Glutamatergic neuron (in vitro differentiated cells): ENCODE results near the gene PPM1G. TPM values are rescaled to one million over a fixed set of nuclear protein-coding genes. Genes with fewer than 3 reads are reported as not detected.
"Not testable (repeated sequence)": the region's sequence is repeated elsewhere in the genome, so short reads cannot be mapped to it uniquely, and the experiment has no call there.

Source experiments
- DNase-seq: peaks from one replicate; pipeline ENCODE4 v3.0.0; 2022
- H3K27ac Mint-ChIP-seq: one replicate; pipeline ENCODE4 v1.8.0; 2020; ENCODE audit warnings: mild to moderate bottlenecking, mixed read lengths, inconsistent platforms; ENCODE audit not compliant: unreplicated experiment
- H3K27me3 Mint-ChIP-seq: one replicate; pipeline ENCODE4 v1.8.0; 2020; ENCODE audit warnings: mild to moderate bottlenecking, moderate library complexity, mixed read lengths, inconsistent platforms; ENCODE audit not compliant: unreplicated experiment
- H3K36me3 Mint-ChIP-seq: one replicate; pipeline ENCODE4 v1.8.0; 2020; ENCODE audit warnings: mild to moderate bottlenecking, mixed read lengths, inconsistent platforms; ENCODE audit not compliant: unreplicated experiment
- H3K4me1 Mint-ChIP-seq: one replicate; pipeline ENCODE4 v1.8.0; 2020; ENCODE audit warnings: mild to moderate bottlenecking, low read depth, mixed read lengths, inconsistent platforms; ENCODE audit not compliant: unreplicated experiment
- H3K4me3 Mint-ChIP-seq: one replicate; pipeline ENCODE4 v1.8.0; 2020; ENCODE audit warnings: mild to moderate bottlenecking, mixed read lengths, inconsistent platforms; ENCODE audit not compliant: unreplicated experiment
- H3K9me3 Mint-ChIP-seq: one replicate; pipeline ENCODE4 v1.8.0; 2020; ENCODE audit warnings: mild to moderate bottlenecking, moderate library complexity, mixed read lengths, inconsistent platforms; ENCODE audit not compliant: unreplicated experiment
- total RNA-seq: library from RNA; stranded (reverse); fragmentation: NEBNext Ultra II Directional; extraction: Animal tissue kit (Norgen Biotek cat#: 25700); gene quantifications from one replicate; pipeline ENCODE4 v1.2.1, GENCODE V29; 2021; ENCODE audit not compliant: unreplicated experiment
- TF ChIP-seq, protein P1 (sequence below): fragments of 200-600 bp; sonication (generic); IDR thresholded peaks from one replicate; pipeline ENCODE4 v1.5.0; 2021; ENCODE audit not compliant: partially characterized antibody, unreplicated experiment

PPM1G gene
- total RNA-seq, 1 donor from 2014 or later = 84.9 TPM

GRCh38 chr2:27428213-27428977, 19.0 kb upstream of the PPM1G start, which contains the start of gene NRBP1:
NRBP1 (plus strand) TSS chr2:27428631; CDS start chr2:27433274, 4,643 bp downstream.
- Mint-ChIP-seq H3K36me3 (no peaks in the 10 kb centered on the region), H3K9me3 (peaks cover 12% of the 10 kb centered on the region), H3K27me3 (peaks cover 3% of the 10 kb centered on the region), H3K27ac (peak within 1 kb of the TSS; percentile 98), H3K4me1 (peaks cover 19% of the 10 kb centered on the region), H3K4me3 (peak within 1 kb of the TSS; percentile 99)
- DNase-seq = peak; percentile 97
- TF ChIP-seq, protein P1, sequence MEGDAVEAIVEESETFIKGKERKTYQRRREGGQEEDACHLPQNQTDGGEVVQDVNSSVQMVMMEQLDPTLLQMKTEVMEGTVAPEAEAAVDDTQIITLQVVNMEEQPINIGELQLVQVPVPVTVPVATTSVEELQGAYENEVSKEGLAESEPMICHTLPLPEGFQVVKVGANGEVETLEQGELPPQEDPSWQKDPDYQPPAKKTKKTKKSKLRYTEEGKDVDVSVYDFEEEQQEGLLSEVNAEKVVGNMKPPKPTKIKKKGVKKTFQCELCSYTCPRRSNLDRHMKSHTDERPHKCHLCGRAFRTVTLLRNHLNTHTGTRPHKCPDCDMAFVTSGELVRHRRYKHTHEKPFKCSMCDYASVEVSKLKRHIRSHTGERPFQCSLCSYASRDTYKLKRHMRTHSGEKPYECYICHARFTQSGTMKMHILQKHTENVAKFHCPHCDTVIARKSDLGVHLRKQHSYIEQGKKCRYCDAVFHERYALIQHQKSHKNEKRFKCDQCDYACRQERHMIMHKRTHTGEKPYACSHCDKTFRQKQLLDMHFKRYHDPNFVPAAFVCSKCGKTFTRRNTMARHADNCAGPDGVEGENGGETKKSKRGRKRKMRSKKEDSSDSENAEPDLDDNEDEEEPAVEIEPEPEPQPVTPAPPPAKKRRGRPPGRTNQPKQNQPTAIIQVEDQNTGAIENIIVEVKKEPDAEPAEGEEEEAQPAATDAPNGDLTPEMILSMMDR = no peak

DNA sequence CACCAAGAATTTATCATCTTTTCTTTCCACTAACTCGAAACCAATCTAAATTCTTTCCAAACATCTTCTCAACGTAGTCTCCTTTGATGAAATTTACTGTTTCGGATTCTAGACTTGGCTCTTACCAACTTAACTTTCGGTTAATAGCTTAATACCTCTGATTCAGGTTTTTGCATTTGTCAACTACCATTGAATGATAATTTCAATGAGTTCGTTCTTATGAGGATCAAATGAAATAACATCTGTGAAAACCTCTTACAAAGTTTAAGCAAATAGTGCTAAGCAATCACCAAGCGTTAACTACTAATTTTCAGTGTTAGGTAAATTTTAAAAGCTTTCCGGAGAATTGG, 18.4 kb upstream of the PPM1G start:
- TF ChIP-seq, protein P1 = no peak
- Mint-ChIP-seq H3K36me3 (no peaks in the 10 kb centered on the region), H3K27me3 (peaks cover 3% of the 10 kb centered on the region), H3K9me3 (peaks cover 12% of the 10 kb centered on the region), H3K4me3 (peak overlapping the region; percentile 89), H3K27ac (peak overlapping the region; percentile 98), H3K4me1 (peaks cover 19% of the 10 kb centered on the region)
- DNase-seq = no peak

DNA sequence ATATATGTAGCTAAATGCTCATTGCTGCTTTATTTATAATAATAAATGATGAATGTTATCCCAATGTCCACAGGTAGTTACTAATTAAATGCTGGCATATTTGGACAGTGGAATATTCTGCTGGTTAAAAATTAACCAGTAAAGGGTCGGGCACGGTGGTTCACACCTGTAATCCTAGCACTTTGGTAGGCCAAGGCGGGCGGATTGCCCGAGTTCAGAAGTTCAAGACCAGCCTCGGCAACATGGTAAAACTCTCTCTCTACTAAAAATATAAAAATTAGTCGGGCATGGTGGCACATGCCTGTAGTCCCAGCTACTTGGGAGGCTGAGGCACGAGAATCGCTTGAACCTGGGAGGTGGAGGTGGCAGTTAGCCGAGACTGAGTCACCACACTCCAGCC, 15.6 kb upstream of the PPM1G start:
- peaks cover 10% of the 10 kb centered on the region for H3K4me1 Mint-ChIP-seq
- not testable (repeated sequence) for H3K27ac Mint-ChIP-seq, H3K27me3 Mint-ChIP-seq, H3K36me3 Mint-ChIP-seq, DNase-seq, H3K4me3 Mint-ChIP-seq
- H3K9me3 Mint-ChIP-seq = peaks cover 12% of the 10 kb centered on the region

- TF ChIP-seq, protein P1 = no peak
- H3K27ac Mint-ChIP-seq = no peak overlapping the region
- no peaks in the 10 kb centered on the region for H3K27me3 Mint-ChIP-seq
- H3K9me3 Mint-ChIP-seq = peaks cover 4% of the 10 kb centered on the region
- no peak for DNase-seq
- H3K36me3 Mint-ChIP-seq = no peaks in the 10 kb centered on the region
- no peak overlapping the region for H3K4me3 Mint-ChIP-seq
- H3K4me1 Mint-ChIP-seq = peaks cover 4% of the 10 kb centered on the region
These were observed 13.6 kb upstream of the PPM1G start for GRCh38 chr2:27422958-27423357.

DNA sequence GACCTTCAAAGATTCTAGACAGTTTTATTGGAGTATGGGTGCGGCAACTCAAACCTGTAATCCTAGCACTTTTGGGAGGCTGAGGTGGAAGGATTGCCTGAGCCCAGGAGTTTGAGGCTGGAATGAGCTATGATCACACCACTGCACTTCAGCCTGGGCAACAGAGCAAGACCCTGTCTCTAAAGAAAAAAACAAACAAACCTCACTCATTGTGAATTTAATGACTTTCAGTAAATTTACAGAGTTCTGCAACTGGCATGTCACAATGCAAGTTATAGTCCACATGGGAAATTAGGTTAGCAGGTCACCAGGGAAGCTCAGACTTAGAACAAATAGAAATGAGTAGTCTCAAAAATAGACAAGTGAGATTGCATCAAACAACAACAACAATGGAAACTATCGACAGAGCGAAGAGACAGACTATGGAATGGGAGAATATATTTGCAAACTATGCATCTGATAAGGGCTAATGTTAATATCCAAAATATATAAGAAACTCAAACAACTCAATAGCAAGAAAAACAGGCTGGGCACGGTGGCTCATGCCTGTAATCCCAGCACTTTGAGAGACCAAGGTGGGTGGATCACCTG, 12.4 kb upstream of the PPM1G start:
- no peak overlapping the region for H3K27ac Mint-ChIP-seq
- no peak for DNase-seq
- no peaks in the 10 kb centered on the region for H3K4me1 Mint-ChIP-seq
- H3K27me3 Mint-ChIP-seq = peaks cover 2% of the 10 kb centered on the region
- no peaks in the 10 kb centered on the region for H3K9me3 Mint-ChIP-seq
- no peaks in the 10 kb centered on the region for H3K36me3 Mint-ChIP-seq
- TF ChIP-seq, protein P1 = no peak
- H3K4me3 Mint-ChIP-seq = no peak overlapping the region
